NCI-H2107 (cell line): ENCODE measurements around the gene TBX5.

Experiments used
- DNase-seq: peaks from one replicate; lab custom pipeline; 2025; lab: John Stamatoyannopoulos, UW

The TBX5 gene

GRCh38 chr12:114406316-114406983, 506 bp upstream of the TBX5 start:
- DNase-seq: no peak

GRCh38 chr12:114404926-114405518, 922 bp downstream of the TBX5 start:
- no peak for DNase-seq

- no peak for DNase-seq
These were observed 1.6 kb downstream of the TBX5 start for GRCh38 chr12:114404083-114404925.

GRCh38 chr12:114403690-114404066, 2.3 kb downstream of the TBX5 start:
- DNase-seq: no peak

DNA sequence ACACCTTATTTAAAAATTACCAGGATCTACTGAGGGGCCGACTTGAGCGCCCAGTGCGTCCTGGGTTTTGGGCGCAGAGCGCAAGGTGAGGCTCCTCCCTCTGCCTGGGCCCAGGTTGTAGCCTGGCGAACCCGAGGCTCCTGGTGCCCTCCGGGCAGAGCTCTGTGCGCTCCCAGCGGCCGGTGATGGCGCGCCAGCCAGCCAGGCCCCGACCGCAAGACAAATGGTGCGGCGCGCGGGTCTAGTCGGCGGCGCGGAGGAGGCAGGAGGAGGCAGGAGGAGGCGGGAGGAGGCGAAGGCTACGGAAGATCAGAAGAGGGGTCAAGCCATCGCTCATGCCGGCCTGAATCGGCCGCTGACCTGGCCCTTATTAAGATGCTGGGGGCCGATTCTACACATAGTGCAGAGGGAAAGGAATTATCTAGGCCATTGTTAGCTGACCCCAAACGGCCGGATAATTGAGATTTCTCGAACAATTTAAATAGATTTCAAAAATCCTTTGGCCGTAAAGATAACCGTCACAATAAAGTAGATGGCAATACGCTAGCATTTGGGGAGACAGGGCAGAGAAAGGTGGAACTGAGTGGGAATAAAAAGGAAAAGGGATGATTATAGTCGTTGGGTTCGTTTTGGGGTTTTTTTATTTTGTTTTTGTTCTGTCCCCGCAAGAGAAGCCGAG, 2.8 kb downstream of the TBX5 start:
- no peak for DNase-seq

GRCh38 chr12:114402084-114402717, 3.7 kb downstream of the TBX5 start:
- no peak for DNase-seq

DNA sequence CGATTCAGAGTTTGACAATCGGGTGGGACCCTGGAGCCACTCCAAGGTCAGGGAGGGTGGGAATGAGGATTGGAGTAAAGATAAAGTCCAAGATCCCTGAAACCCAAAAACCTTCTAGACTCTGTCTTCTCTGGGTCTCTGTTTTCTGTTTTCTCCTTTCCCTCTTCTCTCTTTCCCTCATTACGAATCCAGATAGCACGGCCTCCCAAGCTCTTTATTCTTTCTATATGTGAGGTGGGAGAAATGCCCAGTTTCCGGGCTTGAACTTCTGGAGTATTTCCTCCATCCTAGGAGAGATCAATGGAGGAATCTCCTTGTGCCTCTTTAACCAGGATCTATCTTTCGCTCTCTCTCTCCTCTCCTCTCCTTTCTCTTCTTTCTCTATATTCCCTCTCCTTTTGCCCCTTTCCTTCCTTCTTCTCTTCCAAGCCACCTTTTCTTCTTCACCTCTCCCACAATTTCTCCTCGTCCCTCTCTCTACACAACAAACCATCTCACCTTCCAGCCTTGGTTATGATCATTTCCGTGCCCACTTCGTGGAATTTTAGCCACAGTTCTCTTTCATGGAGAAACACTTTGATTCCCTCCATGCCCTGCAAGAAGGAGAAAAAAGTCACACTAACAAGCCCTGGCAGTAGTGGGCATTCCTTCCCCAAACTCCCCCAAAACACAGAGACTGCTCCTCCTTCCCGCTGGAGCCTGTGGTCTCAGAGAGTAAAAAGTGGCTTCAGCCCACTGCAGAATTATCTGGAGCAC, 4.4 kb downstream of the TBX5 start:
- DNase-seq: no peak

DNA sequence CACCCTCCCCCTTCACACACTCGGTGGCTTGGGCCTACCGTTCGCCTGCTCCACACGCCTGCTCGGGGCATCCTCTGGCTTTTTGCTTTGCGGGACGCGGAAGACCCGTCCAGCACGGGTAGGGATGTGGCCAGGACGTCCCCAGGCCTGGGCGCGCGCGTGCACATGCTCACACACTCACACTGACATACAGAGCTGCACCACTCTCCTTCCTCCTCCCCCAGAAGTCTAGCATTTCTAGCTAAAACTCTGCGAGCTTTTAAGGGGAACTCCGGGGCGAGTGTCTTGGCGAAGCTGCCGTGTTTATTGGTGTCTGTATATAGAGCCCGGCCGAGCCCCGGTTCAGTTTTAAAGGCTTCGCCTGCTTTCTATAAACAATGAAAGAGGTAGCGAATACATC, 5.0 kb downstream of the TBX5 start:
- no peak for DNase-seq

DNA sequence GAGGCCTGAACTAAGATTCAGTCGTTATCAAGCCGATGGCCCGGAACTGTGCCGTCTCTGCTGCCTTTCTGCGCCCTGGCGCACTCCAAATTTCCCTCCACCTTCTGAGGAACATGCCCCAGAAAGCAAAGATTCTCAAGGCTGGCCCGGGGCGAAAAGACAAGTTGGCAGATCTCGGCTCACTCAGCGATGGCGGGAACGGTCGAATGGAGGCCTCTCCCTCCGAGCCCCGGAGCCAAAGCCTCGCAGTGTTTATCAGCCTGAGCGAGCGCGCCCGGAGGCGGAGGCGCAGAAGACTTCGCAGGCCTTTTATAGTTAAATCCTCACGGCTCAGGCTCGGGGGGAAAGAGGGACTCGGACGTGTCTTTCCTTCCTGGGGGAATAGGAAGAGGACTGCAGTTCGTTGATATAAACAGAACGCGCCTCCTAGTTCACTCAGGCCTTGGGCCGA, 5.6 kb downstream of the TBX5 start:
- DNase-seq: no peak

GRCh38 chr12:114399664-114400211, 6.2 kb downstream of the TBX5 start:
- DNase-seq: no peak

- no peak for DNase-seq
These were observed 7.7 kb downstream of the TBX5 start for GRCh38 chr12:114397978-114398881.

DNA sequence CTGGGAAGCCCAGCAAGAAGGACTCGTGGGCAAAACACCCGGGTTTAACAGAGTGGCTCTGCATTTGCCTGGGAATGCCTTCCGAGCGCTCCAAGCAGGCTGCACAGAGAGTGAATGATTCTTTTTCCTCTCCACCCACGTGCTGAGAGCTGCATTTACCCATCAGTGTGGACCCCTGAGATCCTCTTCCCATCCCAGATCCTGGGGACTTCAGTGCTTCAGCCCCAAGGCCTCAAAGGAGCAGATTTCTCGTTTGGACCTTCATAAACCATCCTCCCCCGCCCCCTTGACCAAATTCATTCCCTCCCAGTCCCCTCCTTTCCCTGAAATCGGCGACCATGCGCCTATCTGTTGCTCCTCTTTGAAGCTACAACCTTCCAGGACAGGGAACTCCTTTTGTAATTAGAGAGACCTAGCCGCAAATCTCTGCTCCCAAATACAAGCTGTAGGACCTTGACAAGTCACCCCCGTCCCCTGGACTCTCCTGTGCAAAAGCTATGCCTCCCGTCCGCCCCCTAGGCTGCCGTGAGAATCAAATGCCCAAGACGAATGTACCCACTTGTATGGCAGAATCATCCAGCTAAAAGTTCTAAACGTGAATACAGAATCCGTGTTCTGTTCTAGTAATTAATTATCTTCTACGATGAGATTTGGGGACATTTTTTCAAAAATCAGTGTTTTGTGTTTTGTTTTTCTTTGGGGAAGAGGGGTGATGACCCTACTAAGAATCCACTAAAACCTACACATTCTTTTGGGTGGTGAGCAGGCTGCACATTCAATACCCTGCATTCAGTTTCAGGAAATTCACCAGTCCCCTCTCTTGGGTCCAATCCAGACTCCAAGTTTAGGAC, 8.8 kb downstream of the TBX5 start:
- no peak for DNase-seq

DNA sequence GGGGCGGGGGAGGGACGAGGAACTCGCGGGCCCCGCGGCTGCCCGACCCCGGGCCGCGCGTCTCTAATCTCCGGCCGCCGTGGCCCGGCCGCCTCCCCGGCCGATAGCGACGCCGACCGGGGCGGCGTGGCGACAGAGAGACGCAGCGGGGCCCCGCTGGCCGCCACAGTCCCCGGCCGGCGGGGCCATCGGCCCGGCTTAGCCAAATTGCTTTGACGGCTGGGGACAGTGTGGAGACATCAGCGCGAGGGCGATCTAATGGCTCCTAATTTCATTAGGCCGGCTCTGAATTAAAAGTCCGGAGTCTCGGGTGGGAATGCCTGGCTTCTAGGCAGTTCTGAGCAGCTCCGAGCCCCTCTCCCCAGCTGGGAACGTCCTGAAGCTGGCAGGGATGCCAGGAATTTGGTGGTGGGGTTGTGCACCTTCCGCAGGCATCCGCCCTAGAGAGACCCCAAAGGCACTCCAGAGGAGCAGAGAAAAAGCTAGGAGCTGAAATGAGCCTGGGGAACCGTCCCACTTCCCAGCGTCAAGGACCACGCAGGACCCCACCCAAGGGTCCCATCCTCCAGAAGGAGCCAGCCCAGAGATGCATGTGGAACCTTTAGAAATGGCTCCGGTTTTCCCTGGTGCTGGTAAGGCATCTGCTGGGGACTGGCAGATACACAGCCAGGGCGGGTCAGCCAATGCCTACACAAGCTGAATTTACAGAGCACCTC, 9.6 kb downstream of the TBX5 start:
- DNase-seq: no peak

- DNase-seq: no peak
These were observed 10.2 kb downstream of the TBX5 start for GRCh38 chr12:114395755-114396152.

GRCh38 chr12:114395233-114395632, 10.7 kb downstream of the TBX5 start:
- no peak for DNase-seq

GRCh38 chr12:114393569-114393968, 12.4 kb downstream of the TBX5 start:
- no peak for DNase-seq

DNA sequence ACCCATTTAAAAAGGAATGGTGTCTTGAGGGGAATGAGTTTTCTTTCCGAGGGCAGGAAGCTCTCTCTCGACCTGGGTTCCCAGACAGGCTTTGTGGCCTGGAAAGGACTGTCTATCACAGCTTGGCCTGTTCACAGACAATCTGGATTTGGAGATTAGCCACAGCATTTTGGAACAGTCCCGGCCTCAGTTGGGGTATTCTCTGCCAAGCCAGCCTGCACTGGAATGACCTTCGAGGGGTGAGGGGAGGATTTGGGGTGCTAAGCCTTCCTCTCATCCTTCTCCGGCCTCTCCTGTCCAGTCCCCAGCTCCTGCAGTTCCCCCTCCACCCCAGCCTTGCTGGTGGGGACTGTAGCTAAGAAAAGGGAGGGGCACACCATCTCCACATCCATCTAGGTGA, 13.0 kb downstream of the TBX5 start:
- no peak for DNase-seq

GRCh38 chr12:114391088-114391487, 14.9 kb downstream of the TBX5 start:
- no peak for DNase-seq
